Stimulated activated CD8-positive, alpha-beta memory T cell treated with anti-CD3 and anti-CD28 coated beads, Interleukin-4, amount 100 ng/mL, for 4 hours (primary cell): ENCODE results near the gene SLC44A5.
"Not testable (repeated sequence)": the region's sequence is repeated elsewhere in the genome, so short reads cannot be mapped to it uniquely, and the experiment has no call there.

ENCODE experiments used
- DNase-seq, 2 donors: peaks; one replicate each; pipeline ENCODE4 v3.0.0-alpha.2; 2020; ENCODE audit warnings: low read depth in 2 of 2, low spot score in 1 of 2

The SLC44A5 gene

GRCh38 chr1:75292013-75292412, 318.9 kb downstream of the SLC44A5 start:
- no peak for DNase-seq

- DNase-seq = no peak
Observed at GRCh38 chr1:75276385-75276784, 334.5 kb downstream of the SLC44A5 start.

- DNase-seq = no peak
Observed at GRCh38 chr1:75275631-75276030, 335.3 kb downstream of the SLC44A5 start.

GRCh38 chr1:75274920-75275506, 335.9 kb downstream of the SLC44A5 start:
- no peak for DNase-seq

- no peak for DNase-seq
Observed at GRCh38 chr1:75273110-75273509, 337.8 kb downstream of the SLC44A5 start.

- no peak for DNase-seq
Observed at GRCh38 chr1:75265792-75266191, 345.1 kb downstream of the SLC44A5 start.

GRCh38 chr1:75264112-75264511, 346.8 kb downstream of the SLC44A5 start:
- no peak for DNase-seq

GRCh38 chr1:75263616-75264015, 347.3 kb downstream of the SLC44A5 start:
- DNase-seq = not testable (repeated sequence)

- not testable (repeated sequence) for DNase-seq
Observed at GRCh38 chr1:75261946-75262345, 349.0 kb downstream of the SLC44A5 start.

- no peak for DNase-seq
Observed at GRCh38 chr1:75258351-75258750, 352.6 kb downstream of the SLC44A5 start.

GRCh38 chr1:75257424-75257823, 353.5 kb downstream of the SLC44A5 start:
- DNase-seq = no peak

- DNase-seq = not testable (repeated sequence)
Observed at GRCh38 chr1:75250114-75250513, 360.8 kb downstream of the SLC44A5 start.

- DNase-seq = no peak
Observed at GRCh38 chr1:75245239-75245638, 365.7 kb downstream of the SLC44A5 start.

- DNase-seq = no peak
Observed at GRCh38 chr1:75243124-75243523, 367.8 kb downstream of the SLC44A5 start.

- DNase-seq = no peak
Observed at GRCh38 chr1:75237316-75237715, 373.6 kb downstream of the SLC44A5 start.

- DNase-seq = no peak
Observed at GRCh38 chr1:75234562-75234961, 376.4 kb downstream of the SLC44A5 start.

- DNase-seq = no peak
Observed at GRCh38 chr1:75233302-75233929, 377.5 kb downstream of the SLC44A5 start.

GRCh38 chr1:75220072-75220471, 390.8 kb downstream of the SLC44A5 start:
- DNase-seq = no peak

- no peak for DNase-seq
Observed at GRCh38 chr1:75214017-75214416, 396.9 kb downstream of the SLC44A5 start.

GRCh38 chr1:75211648-75212047, 399.3 kb downstream of the SLC44A5 start:
- DNase-seq = no peak

GRCh38 chr1:75208862-75209261, 402.1 kb downstream of the SLC44A5 start:
- no peak for DNase-seq

GRCh38 chr1:75203415-75204277, 407.3 kb downstream of the SLC44A5 start:
- DNase-seq = no peak
